Gastroesophageal sphincter (tissue), 3 donors: ENCODE data around the gene SRP14.

ENCODE experiments used
- EP300 ChIP-seq: sonication (generic); formaldehyde crosslinking; IDR thresholded peaks from one replicate; pipeline ENCODE4 v1.6.1; 2017; ENCODE audit warnings: antibody characterized with exemption, mild to moderate bottlenecking
- POLR2A ChIP-seq, 2 donors: fragments of 450-650 bp; IDR thresholded peaks; one replicate each; pipeline ENCODE4 v1.6.1; 2017; ENCODE audit warnings: antibody characterized with exemption in 2 of 2, mild to moderate bottlenecking in 2 of 2, moderate library complexity in 1 of 2
- POLR2AphosphoS5 ChIP-seq: sonication (generic); formaldehyde crosslinking; IDR thresholded peaks from one replicate; pipeline ENCODE4 v1.6.1; 2017; ENCODE audit warnings: antibody characterized with exemption
- TF ChIP-seq, protein P1 (sequence below), 4 experiments: fragments of 200-600 bp in 2 of 4; fragments of 450-650 bp in 2 of 4; sonication (generic) in 1 of 4; IDR thresholded peaks; one replicate each; pipeline ENCODE4 v1.5.1; 2017 to 2019; ENCODE audit warnings: antibody characterized with exemption in 4 of 4, mild to moderate bottlenecking in 2 of 4, moderate library complexity in 2 of 4

DNA sequence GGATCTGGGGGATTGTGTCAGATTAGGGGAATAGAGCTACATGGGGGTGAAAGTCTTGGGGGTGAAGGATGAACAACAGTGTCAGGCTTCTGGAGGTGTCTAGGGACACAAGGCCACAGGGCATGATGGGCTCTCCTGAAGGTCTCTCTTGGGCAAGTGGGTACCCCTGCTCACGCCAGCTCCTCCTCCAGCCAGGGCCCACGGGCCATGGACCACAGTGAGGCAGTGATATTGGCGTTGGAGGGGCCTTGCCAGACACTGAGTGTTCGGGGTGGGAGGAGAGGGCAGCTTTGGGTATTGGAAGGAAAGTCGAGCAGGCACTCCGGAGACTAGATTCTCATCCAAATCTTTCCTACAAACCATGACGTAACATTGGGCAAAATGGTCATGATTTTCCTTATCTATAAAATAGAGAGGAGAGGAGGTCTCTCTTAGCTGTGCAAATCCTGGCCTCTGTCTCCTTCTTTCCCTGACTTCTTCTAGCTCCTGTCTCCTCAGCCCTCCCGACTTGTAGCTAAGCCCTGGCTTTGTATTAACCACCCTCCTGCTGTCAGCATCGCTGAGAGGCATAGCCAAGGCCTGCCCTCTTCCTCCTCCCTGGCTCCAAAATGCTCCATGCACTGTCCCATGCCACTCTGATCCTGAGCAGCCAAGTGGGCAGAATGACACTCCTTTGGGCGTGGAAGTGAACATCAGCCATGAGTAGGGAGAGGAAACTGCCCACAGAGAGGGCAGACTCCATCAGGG, 24.0 kb upstream of the SRP14 start:
- TF ChIP-seq POLR2A (IDR thresholded peaks at IDR 0.05) (no peak), POLR2AphosphoS5 (no peak), EP300 (no peak)
- TF ChIP-seq, protein P1, sequence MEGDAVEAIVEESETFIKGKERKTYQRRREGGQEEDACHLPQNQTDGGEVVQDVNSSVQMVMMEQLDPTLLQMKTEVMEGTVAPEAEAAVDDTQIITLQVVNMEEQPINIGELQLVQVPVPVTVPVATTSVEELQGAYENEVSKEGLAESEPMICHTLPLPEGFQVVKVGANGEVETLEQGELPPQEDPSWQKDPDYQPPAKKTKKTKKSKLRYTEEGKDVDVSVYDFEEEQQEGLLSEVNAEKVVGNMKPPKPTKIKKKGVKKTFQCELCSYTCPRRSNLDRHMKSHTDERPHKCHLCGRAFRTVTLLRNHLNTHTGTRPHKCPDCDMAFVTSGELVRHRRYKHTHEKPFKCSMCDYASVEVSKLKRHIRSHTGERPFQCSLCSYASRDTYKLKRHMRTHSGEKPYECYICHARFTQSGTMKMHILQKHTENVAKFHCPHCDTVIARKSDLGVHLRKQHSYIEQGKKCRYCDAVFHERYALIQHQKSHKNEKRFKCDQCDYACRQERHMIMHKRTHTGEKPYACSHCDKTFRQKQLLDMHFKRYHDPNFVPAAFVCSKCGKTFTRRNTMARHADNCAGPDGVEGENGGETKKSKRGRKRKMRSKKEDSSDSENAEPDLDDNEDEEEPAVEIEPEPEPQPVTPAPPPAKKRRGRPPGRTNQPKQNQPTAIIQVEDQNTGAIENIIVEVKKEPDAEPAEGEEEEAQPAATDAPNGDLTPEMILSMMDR (IDR thresholded peaks at IDR 0.05) = no peak
